Liver (tissue), 9 donors: Measurements from ENCODE around the gene CLCN4. TPM values are rescaled to one million over a fixed set of nuclear protein-coding genes. Genes with fewer than 3 reads are reported as not detected.

Source experiments
- DNase-seq: peaks from one replicate; pipeline ENCODE4 v3.0.0-alpha.2; 2017; ENCODE audit warnings: low spot score
- H3K27ac ChIP-seq, 2 donors: one replicate each; pipeline ENCODE4 v1.7.0; 2013; ENCODE audit warnings: inconsistent platforms in 2 of 2, low read length in 2 of 2, control low read depth in 1 of 2, low read depth in 1 of 2, mild to moderate bottlenecking in 1 of 2
- H3K27me3 ChIP-seq, 4 donors: one replicate each; pipeline versions ENCODE4 v1.6.1 to v1.7.0; 2013; ENCODE audit warnings: low read length in 3 of 4, inconsistent platforms in 1 of 4, mild to moderate bottlenecking in 1 of 4, moderate library complexity in 1 of 4; ENCODE audit not compliant: control insufficient read depth in 4 of 4, insufficient read depth in 4 of 4
- H3K36me3 ChIP-seq, 4 donors: one replicate each; pipeline versions ENCODE4 v1.6.1 to v1.7.0; 2013; ENCODE audit warnings: low read length in 3 of 4, mild to moderate bottlenecking in 3 of 4, low read depth in 1 of 4, moderate library complexity in 1 of 4; ENCODE audit not compliant: control insufficient read depth in 4 of 4, insufficient read depth in 3 of 4
- H3K4me1 ChIP-seq, 4 donors: one replicate each; pipeline versions ENCODE4 v1.6.1 to v1.7.0; 2013; ENCODE audit warnings: low read length in 3 of 4, mild to moderate bottlenecking in 3 of 4, moderate library complexity in 1 of 4; ENCODE audit not compliant: control insufficient read depth in 4 of 4, insufficient read depth in 4 of 4
- H3K4me3 ChIP-seq, 3 donors: one replicate each; pipeline versions ENCODE4 v1.6.1 to v1.7.0; 2013; ENCODE audit warnings: low read length in 3 of 3, control low read depth in 1 of 3, low read depth in 1 of 3, mild to moderate bottlenecking in 1 of 3
- H3K9ac ChIP-seq, 2 donors: one replicate each; pipeline ENCODE4 v1.7.0; 2013; ENCODE audit warnings: low read length in 2 of 2, mild to moderate bottlenecking in 2 of 2, moderate library complexity in 2 of 2, control low read depth in 1 of 2, low read depth in 1 of 2
- H3K9me3 ChIP-seq, 4 donors: one replicate each; pipeline versions ENCODE4 v1.6.1 to v1.7.0; 2013; ENCODE audit warnings: low read length in 3 of 4; ENCODE audit not compliant: control insufficient read depth in 4 of 4
- CTCF ChIP-seq: fragments of 150-350 bp; IDR thresholded peaks from 2 replicates; pipeline ENCODE4 v1.5.1; 2017; ENCODE audit warnings: improper control_type of control experiment, low read depth, low read length; ENCODE audit not compliant: missing input control
- EGR1 ChIP-seq, 2 donors: IDR thresholded peaks; 2 replicates each; pipeline ENCODE4 v1.6.1; 2016 to 2018; ENCODE audit warnings: antibody characterized with exemption in 2 of 2, low read depth in 2 of 2
- FOXA1 ChIP-seq: IDR thresholded peaks from 2 replicates; pipeline ENCODE4 v1.6.1; 2016; ENCODE audit warnings: antibody characterized with exemption
- FOXA2 ChIP-seq: IDR thresholded peaks from 2 replicates; pipeline ENCODE4 v1.6.1; 2016; ENCODE audit warnings: antibody characterized with exemption
- GABPA ChIP-seq, 2 donors: IDR thresholded peaks in 1 of 2; conservative IDR thresholded peaks in 1 of 2; 2 replicates each; pipeline ENCODE4 v1.6.1; 2016; ENCODE audit warnings: antibody characterized with exemption in 2 of 2, mild to moderate bottlenecking in 1 of 2, moderate library complexity in 1 of 2
- HNF4A ChIP-seq, 2 donors: conservative IDR thresholded peaks; 2 replicates each; pipeline ENCODE4 v1.6.1; 2016; ENCODE audit warnings: antibody characterized with exemption in 2 of 2, mild to moderate bottlenecking in 2 of 2
- HNF4G ChIP-seq: IDR thresholded peaks from 2 replicates; pipeline ENCODE4 v1.6.1; 2016; ENCODE audit warnings: antibody characterized with exemption
- NR2F2 ChIP-seq: IDR thresholded peaks from 2 replicates; pipeline ENCODE4 v1.6.1; 2016; ENCODE audit warnings: antibody characterized with exemption
- RAD21 ChIP-seq, 2 donors: IDR thresholded peaks; 2 replicates each; pipeline ENCODE4 v1.6.1; 2016; ENCODE audit warnings: antibody characterized with exemption in 2 of 2, mild to moderate bottlenecking in 2 of 2
- REST ChIP-seq: IDR thresholded peaks from 2 replicates; pipeline ENCODE4 v1.6.1; 2016; ENCODE audit warnings: antibody characterized with exemption, mild to moderate bottlenecking
- RXRA ChIP-seq, 2 donors: IDR thresholded peaks; 2 replicates each; pipeline ENCODE4 v1.6.1; 2017 to 2018; ENCODE audit warnings: antibody characterized with exemption in 2 of 2, mild to moderate bottlenecking in 1 of 2
- SP1 ChIP-seq: IDR thresholded peaks from 2 replicates; pipeline ENCODE4 v1.6.1; 2018; ENCODE audit warnings: antibody characterized with exemption, mild to moderate bottlenecking
- YY1 ChIP-seq: IDR thresholded peaks from 2 replicates; pipeline ENCODE4 v1.6.1; 2016; ENCODE audit warnings: antibody characterized with exemption, mild to moderate bottlenecking
- ZBTB33 ChIP-seq: IDR thresholded peaks from 2 replicates; pipeline ENCODE4 v1.6.1; 2016; ENCODE audit warnings: antibody characterized with exemption
- WGBS: extraction: QIAGEN DNeasy Blood & Tissue Kit; methylation state at CpG from one replicate; pipeline ENCODE4 v1.1.7; 2013; 5-methylcytosine and 5-hydroxymethylcytosine counted together
- polyA plus RNA-seq, 2 donors: library from polyadenylated mRNA; stranded (reverse) in 1 of 2; unstranded in 1 of 2; fragments of 200-250 nt in 1 of 2; fragments of >200 nt in 1 of 2; fragmentation: Nextera tagmentation in 1 of 2; extraction: Ambion mirVana in 1 of 2; gene quantifications; one replicate each; pipeline versions ENCODE4 v1.2.1 to v1.2.3, GENCODE V29; 2013 to 2015
- total RNA-seq, 2 donors: library from RNA; depleted of rRNA; stranded (reverse); fragments of >200 nt; gene quantifications; one replicate each; pipeline ENCODE4 v1.2.3, GENCODE V29; 2014
- TF ChIP-seq, protein P1 (sequence below): IDR thresholded peaks from 2 replicates; pipeline ENCODE4 v1.6.1; 2016; ENCODE audit warnings: antibody characterized with exemption
- donor health status: healthy.
- donor health status: healthy.
- donor health status: healthy.
- donor health status: healthy.
- donor health status: healthy.

Gene CLCN4
- total and polyA plus RNA-seq, 4 donors, result 1.5 to 10.9 (median 4.0) TPM

DNA sequence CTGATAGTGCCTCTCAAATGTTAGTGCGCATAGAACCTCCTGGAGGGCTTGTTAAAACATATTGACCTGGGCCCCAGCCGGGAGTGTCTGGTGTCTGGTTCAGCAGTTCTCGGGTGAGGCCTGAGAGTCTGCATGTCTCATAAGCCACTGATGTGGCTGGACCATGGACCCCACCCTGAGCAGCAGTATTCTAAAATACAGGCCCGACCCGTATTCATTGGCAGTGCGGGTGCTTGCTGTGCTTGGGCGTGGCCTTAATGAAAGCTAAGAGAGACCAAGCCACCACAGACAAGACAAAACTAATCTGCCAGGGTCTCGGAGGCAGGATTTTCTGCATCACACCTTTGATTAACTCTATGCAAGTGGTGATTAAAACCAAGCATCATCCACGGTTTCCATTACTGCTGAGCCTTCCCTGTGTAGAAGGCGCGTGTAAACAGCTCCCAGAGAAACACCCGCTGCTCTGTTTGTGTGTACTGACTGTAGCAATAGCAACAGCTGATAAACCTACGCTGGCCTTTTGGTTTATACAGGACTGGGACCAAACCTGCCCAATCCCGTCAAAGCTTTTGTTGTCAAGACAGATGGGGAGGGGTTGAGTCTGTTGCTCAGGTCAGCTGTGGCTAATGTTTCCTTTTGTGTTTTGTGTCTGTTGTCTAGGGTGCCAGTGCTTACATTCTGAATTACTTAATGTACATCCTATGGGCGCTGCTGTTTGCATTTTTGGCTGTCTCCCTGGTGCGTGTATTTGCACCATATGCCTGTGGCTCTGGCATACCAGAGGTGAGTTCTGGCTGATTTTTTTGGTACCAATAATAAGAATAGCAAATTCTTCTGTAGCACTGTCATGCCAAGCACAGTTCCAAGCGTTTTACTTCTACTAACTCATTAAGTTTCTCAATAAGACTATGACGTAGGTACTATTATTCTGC lies 40.8 kb downstream of the CLCN4 start:
- no peak for DNase-seq
- 89% methylated on average over 18 of the region's 18 CpGs for WGBS
- no peaks in the 10 kb centered on the region for H3K27me3 ChIP-seq
- TF ChIP-seq REST (no peak), EGR1 (IDR thresholded peaks at IDR 0.05; ENCODE audit: low read depth in 2 of 2) (no peak), FOXA2 (no peak), NR2F2 (no peak), RAD21 (IDR thresholded peaks at IDR 0.05) (no peak), CTCF (no peak), RXRA (IDR thresholded peaks at IDR 0.05) (no peak), ZBTB33 (no peak), GABPA (IDR thresholded peaks at IDR 0.05 in 1 of 2, conservative IDR thresholded peaks at IDR 0.05 in 1 of 2) (no peak)
- no peaks in the 10 kb centered on the region for H3K36me3 ChIP-seq
- H3K9ac ChIP-seq, result no peak overlapping the region
- no peaks in the 10 kb centered on the region for H3K9me3 ChIP-seq
- no peak overlapping the region for H3K27ac ChIP-seq
- no peaks in the 10 kb centered on the region for H3K4me1 ChIP-seq
- H3K4me3 ChIP-seq, result no peak overlapping the region

DNA sequence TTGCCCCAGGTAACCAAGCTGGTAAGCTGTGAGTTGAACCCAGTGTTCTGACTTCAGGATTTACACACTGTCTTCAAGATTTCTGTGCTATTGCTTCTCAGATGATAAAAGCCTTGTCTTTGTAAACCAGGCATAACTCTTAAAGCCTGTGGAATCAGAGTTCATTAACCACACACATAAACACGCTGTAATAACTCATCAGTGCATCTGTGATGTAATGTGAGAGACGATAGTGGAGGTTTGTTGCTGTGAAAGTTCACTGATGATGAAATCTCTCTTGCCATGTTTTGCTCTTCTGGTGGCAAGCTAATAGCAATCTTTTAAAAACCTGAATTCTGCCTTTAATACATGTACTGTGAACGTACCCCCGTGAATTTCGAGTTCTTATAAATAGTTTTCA lies 41.5 kb downstream of the CLCN4 start:
- Histone ChIP-seq H3K4me3 (no peak overlapping the region), H3K9me3 (no peaks in the 10 kb centered on the region), H3K36me3 (no peaks in the 10 kb centered on the region), H3K27me3 (no peaks in the 10 kb centered on the region), H3K4me1 (no peaks in the 10 kb centered on the region), H3K9ac (no peak overlapping the region), H3K27ac (no peak overlapping the region)
- DNase-seq, result no peak
- no peak for TF ChIP-seq RAD21 (IDR thresholded peaks at IDR 0.05)
- TF ChIP-seq, protein P1, sequence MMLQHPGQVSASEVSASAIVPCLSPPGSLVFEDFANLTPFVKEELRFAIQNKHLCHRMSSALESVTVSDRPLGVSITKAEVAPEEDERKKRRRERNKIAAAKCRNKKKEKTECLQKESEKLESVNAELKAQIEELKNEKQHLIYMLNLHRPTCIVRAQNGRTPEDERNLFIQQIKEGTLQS, result no peak
- no peak for TF ChIP-seq YY1
- no peak for TF ChIP-seq EGR1 (IDR thresholded peaks at IDR 0.05; ENCODE audit: low read depth in 2 of 2)
- no peak for TF ChIP-seq ZBTB33
- TF ChIP-seq HNF4G, result no peak
- no peak for TF ChIP-seq HNF4A (conservative IDR thresholded peaks at IDR 0.05)
- no peak for TF ChIP-seq FOXA1
- no peak for TF ChIP-seq SP1
- 82% methylated on average over 5 of the region's 5 CpGs for WGBS
